ENCODE data around the gene SON.

The SON gene

DNA sequence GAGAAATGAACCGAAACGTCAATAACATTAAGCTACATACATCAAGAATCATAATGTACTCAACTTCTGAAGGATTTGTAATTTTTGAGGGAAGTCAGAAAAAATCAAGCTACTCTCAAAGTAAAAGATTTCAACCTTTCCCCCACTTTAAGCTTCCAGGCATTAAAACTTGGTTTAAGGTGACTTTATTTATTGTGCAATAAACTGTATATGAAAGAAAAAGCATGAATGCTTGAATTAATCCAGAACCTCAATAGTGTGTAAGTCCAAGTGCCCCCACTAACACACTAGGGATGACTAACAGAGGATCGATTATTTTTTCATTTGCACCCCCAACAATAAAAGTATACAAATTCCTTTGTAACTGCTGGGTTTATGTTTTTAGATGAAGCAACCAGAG, 11.8 kb upstream of the SON start:
- H3K4me3 Mint-ChIP-seq: no peak overlapping the region
- H3K36me3 Mint-ChIP-seq: peaks cover 2% of the 10 kb centered on the region
- no peaks in the 10 kb centered on the region for H3K9me3 Mint-ChIP-seq (ENCODE audit: low read depth)
- no peak overlapping the region for H3K27ac Mint-ChIP-seq
- H3K27me3 Mint-ChIP-seq: no peaks in the 10 kb centered on the region
- no peaks in the 10 kb centered on the region for H3K4me1 Mint-ChIP-seq (ENCODE audit: low read depth)

DNA sequence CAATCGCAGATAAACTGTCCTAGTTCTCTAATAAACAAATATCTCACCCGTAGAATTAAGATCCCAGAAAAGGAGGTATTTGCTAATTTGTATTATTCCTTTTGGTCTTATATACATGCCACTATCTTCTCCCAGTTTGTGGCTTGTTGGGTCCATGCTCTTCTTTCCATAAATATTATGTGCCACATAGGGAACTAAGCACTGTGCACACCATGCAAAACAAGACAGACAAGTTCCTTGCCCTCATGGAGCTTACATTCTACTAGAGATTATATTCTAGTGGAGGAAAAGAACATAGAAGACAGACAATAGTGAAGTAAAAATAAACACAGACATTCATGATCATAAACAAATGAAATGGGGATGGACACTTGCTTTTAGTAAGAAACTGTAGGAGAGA, 5.6 kb upstream of the SON start:
- Mint-ChIP-seq H3K36me3 (peaks cover 17% of the 10 kb centered on the region), H3K27ac (no peak overlapping the region), H3K4me1 (ENCODE audit: low read depth) (peaks cover 23% of the 10 kb centered on the region), H3K4me3 (no peak overlapping the region), H3K27me3 (no peaks in the 10 kb centered on the region), H3K9me3 (ENCODE audit: low read depth) (no peaks in the 10 kb centered on the region)

- Mint-ChIP-seq H3K36me3 (peaks cover 16% of the 10 kb centered on the region), H3K4me1 (ENCODE audit: low read depth) (peaks cover 27% of the 10 kb centered on the region), H3K4me3 (peak overlapping the region; percentile 41), H3K27me3 (no peaks in the 10 kb centered on the region), H3K27ac (no peak overlapping the region), H3K9me3 (ENCODE audit: low read depth) (no peaks in the 10 kb centered on the region)
Measured at GRCh38 chr21:33539616-33540015, 3.2 kb upstream of the SON start.

DNA sequence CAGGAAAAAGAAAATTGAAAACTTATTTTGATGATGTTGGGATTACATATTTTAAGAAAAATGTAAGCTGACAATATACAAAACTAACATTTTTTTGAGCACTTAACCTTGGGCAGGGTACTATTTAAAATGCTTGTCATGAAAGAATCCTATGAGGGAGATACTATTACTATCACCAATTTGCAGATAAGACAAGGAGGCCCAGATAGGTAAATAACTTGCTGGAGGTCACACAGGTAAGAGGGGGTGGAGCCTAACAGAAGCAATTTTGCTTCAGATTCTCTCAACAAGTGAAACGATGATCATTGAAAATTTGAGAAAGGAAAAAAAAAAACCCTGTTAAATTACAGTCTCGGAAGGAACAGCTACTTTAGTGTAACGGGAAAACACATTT, 2.1 kb upstream of the SON start:
- peaks cover 16% of the 10 kb centered on the region for H3K36me3 Mint-ChIP-seq
- peak overlapping the region; percentile 96 for H3K27ac Mint-ChIP-seq
- H3K4me3 Mint-ChIP-seq: peak overlapping the region; percentile 99
- H3K9me3 Mint-ChIP-seq (ENCODE audit: low read depth): no peaks in the 10 kb centered on the region
- H3K4me1 Mint-ChIP-seq (ENCODE audit: low read depth): peaks cover 36% of the 10 kb centered on the region
- no peaks in the 10 kb centered on the region for H3K27me3 Mint-ChIP-seq

DNA sequence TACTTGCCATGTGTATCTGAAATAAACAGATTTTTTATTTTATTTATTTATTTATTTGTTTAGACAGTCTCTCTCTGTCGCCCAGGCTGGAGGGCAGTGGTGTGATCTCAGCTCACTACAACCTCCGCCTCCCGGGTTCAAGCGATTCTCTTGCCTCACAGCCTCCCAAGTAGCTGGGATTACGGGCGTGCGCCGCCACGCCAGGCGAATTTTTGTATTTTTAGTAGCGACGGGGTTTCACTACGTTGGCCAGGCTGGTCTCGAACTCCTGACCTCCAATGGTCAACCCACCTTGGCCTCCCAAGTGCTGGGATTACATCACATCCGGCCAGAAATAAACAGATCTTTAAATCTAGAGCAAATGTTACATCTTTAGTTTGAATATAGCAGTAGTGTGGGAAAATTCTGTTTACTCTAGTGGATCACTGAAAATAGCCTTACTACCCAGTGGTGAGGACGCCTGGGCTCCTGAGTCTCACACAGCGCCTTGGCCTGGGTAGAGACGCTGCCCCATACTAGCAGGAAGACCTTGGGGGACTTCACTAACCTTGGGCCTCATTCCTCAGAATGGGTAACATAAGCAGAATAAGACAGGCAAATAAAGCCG, 1.6 kb upstream of the SON start:
- peak overlapping the region; percentile 99 for H3K4me3 Mint-ChIP-seq
- peak overlapping the region; percentile 100 for H3K27ac Mint-ChIP-seq
- no peaks in the 10 kb centered on the region for H3K9me3 Mint-ChIP-seq (ENCODE audit: low read depth)
- peaks cover 41% of the 10 kb centered on the region for H3K4me1 Mint-ChIP-seq (ENCODE audit: low read depth)
- H3K27me3 Mint-ChIP-seq: no peaks in the 10 kb centered on the region
- peaks cover 16% of the 10 kb centered on the region for H3K36me3 Mint-ChIP-seq

DNA sequence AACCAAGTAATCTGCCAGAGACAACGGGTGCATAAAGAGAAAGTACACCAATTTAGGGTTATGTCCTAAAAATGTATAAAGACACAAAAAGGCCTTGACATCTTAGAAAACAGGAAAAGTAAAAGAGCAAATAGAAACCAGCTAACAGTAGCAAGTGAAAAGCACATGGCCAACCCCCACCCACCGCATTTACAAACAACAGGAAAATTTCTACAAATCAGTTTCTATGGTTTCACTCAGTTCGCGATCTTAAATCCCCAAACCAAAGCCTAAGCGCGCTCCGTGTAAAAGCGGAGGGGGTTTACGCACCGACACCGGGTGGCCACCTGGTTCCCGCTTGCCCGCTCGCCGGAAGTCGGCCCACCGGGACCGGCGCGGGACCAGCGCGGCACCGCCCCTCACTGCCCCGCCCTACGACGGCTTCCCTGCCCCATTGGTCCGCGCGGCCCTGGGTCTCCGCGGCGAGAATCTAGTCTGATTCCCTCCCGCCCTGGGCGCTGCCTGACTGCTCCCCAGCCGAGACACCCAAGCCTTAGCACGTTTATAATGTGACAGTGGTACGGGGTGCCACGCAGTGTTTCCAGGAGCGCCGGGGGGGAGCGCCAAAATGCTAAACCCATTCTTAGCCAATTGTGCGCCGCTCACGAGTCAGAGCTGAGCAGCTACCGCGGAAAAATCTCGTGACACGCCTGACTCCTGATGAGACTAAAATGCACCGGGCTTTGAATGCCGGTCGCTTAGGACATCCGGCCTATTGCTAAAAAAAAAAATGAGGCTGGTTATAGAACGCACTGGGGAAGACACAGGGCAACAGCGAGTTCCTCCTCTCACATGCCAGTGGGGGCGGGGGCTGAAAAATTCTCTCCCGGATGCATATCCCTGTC, 840 bp upstream of the SON start, which contains the start of gene GART:
TSS of gene GART (minus strand) at position 362 of the 884 bp plus-strand sequence. CDS start 2,802 bp downstream, outside the sequence.
- H3K27ac Mint-ChIP-seq: peak within 1 kb of the TSS; percentile 100
- peak within 1 kb of the TSS; percentile 99 for H3K4me3 Mint-ChIP-seq
- H3K27me3 Mint-ChIP-seq: no peaks in the 10 kb centered on the region
- peaks cover 14% of the 10 kb centered on the region for H3K36me3 Mint-ChIP-seq
- no peaks in the 10 kb centered on the region for H3K9me3 Mint-ChIP-seq (ENCODE audit: low read depth)
- peaks cover 43% of the 10 kb centered on the region for H3K4me1 Mint-ChIP-seq (ENCODE audit: low read depth)

GRCh38 chr21:33543505-33544129, 779 bp downstream of the SON start:
- Mint-ChIP-seq H3K4me3 (peak overlapping the region; percentile 99), H3K27me3 (no peaks in the 10 kb centered on the region), H3K36me3 (peaks cover 7% of the 10 kb centered on the region), H3K9me3 (ENCODE audit: low read depth) (no peaks in the 10 kb centered on the region), H3K27ac (peak overlapping the region; percentile 100), H3K4me1 (ENCODE audit: low read depth) (peaks cover 45% of the 10 kb centered on the region)

- Mint-ChIP-seq H3K27ac (peak overlapping the region; percentile 100), H3K4me1 (ENCODE audit: low read depth) (peaks cover 48% of the 10 kb centered on the region), H3K9me3 (ENCODE audit: low read depth) (no peaks in the 10 kb centered on the region), H3K36me3 (peaks cover 7% of the 10 kb centered on the region), H3K4me3 (peak overlapping the region; percentile 99), H3K27me3 (no peaks in the 10 kb centered on the region)
Measured at GRCh38 chr21:33544451-33545195, 1.8 kb downstream of the SON start.

DNA sequence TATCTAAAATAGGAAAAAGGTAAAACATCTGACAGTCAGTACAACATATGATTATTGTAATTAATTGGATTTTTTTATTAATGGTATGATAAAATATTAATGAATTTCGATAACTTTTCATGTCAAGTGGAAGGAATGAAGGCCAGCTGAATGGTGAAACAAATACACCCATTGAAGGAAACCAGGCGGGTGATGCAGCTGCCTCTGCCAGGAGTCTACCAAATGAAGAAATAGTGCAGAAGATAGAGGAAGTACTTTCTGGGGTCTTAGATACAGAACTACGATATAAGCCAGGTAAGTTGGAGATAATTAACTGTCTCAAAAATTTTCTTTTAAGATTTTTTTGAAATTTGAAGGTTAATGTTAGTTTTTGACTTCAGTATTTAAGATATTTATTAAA, 3.2 kb downstream of the SON start:
- peak overlapping the region; percentile 99 for H3K4me3 Mint-ChIP-seq
- no peaks in the 10 kb centered on the region for H3K36me3 Mint-ChIP-seq
- peak overlapping the region; percentile 73 for H3K27ac Mint-ChIP-seq
- peaks cover 40% of the 10 kb centered on the region for H3K4me1 Mint-ChIP-seq (ENCODE audit: low read depth)
- H3K9me3 Mint-ChIP-seq (ENCODE audit: low read depth): no peaks in the 10 kb centered on the region
- H3K27me3 Mint-ChIP-seq: no peaks in the 10 kb centered on the region

- Mint-ChIP-seq H3K9me3 (ENCODE audit: low read depth) (no peaks in the 10 kb centered on the region), H3K27ac (peak overlapping the region; percentile 30), H3K36me3 (peaks cover 9% of the 10 kb centered on the region), H3K4me3 (no peak overlapping the region), H3K4me1 (ENCODE audit: low read depth) (peaks cover 51% of the 10 kb centered on the region), H3K27me3 (no peaks in the 10 kb centered on the region)
Measured at GRCh38 chr21:33549848-33550771, 7.3 kb downstream of the SON start.

DNA sequence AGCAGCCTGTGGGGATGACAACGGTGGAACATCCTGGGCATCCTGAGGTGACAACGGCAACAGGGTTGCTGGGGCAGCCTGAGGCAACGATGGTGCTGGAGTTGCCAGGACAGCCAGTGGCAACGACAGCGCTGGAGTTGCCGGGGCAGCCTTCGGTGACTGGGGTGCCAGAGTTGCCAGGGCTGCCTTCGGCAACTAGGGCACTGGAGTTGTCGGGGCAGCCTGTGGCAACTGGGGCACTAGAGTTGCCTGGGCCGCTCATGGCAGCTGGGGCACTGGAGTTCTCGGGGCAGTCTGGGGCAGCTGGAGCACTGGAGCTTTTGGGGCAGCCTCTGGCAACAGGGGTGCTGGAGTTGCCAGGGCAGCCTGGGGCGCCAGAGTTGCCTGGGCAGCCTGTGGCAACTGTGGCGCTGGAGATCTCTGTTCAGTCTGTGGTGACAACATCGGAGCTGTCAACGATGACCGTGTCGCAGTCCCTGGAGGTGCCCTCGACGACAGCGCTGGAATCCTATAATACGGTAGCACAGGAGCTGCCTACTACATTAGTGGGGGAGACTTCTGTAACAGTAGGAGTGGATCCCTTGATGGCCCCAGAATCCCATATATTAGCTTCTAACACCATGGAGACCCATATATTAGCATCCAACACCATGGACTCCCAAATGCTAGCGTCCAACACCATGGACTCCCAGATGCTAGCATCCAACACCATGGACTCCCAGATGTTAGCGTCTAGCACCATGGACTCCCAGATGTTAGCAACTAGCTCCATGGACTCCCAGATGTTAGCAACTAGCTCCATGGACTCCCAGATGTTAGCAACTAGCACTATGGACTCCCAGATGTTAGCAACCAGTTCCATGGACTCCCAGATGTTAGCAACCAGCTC, 8.2 kb downstream of the SON start:
- Mint-ChIP-seq H3K36me3 (peaks cover 9% of the 10 kb centered on the region), H3K27ac (no peak overlapping the region), H3K27me3 (no peaks in the 10 kb centered on the region), H3K4me3 (no peak overlapping the region), H3K4me1 (ENCODE audit: low read depth) (peaks cover 52% of the 10 kb centered on the region), H3K9me3 (ENCODE audit: low read depth) (no peaks in the 10 kb centered on the region)

DNA sequence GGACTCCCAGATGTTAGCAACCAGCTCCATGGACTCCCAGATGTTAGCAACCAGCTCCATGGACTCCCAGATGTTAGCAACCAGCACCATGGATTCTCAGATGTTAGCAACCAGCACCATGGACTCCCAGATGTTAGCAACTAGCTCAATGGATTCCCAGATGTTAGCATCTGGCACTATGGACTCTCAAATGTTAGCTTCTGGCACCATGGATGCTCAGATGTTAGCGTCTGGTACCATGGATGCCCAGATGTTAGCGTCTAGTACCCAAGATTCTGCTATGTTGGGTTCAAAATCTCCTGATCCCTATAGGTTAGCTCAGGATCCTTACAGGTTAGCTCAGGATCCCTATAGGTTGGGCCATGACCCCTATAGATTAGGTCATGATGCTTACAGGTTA, 8.8 kb downstream of the SON start:
- H3K9me3 Mint-ChIP-seq (ENCODE audit: low read depth): no peaks in the 10 kb centered on the region
- H3K27ac Mint-ChIP-seq: no peak overlapping the region
- H3K4me3 Mint-ChIP-seq: no peak overlapping the region
- H3K27me3 Mint-ChIP-seq: no peaks in the 10 kb centered on the region
- H3K4me1 Mint-ChIP-seq (ENCODE audit: low read depth): peaks cover 56% of the 10 kb centered on the region
- peaks cover 9% of the 10 kb centered on the region for H3K36me3 Mint-ChIP-seq
